ENCODE data around the gene RAPGEF6.
"Not testable (repeated sequence)": the region's sequence is repeated elsewhere in the genome, so short reads cannot be mapped to it uniquely, and the experiment has no call there.

Gene RAPGEF6

DNA sequence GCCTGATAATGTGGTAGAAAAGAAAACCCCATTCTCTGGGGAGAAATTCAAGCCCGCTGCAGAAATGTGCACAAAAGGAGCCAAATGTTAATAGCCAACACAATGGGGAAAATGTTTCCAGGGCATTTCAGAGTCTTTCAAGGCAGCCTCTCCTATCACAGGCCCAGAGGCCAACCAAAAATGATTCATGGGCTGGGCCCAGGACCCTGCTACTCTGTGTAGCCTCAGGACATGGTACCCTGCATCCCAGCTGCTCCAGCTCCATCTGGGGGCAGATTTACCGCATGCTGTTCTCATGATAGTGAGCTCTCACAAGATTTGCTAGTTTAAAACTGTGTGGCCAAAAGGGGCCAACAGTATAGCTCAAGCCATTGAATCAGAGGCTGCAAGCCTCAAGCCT lies 41.1 kb downstream of the RAPGEF6 start:
- TF ChIP-seq TCF4 (CRISPR knock-in tag; IDR thresholded peaks at IDR 0.05; ENCODE audit: borderline replicate concordance) = no peak
- no peak for TF ChIP-seq ZFP30 (CRISPR knock-in tag; IDR thresholded peaks at IDR 0.05)
- TF ChIP-seq RARB (CRISPR knock-in tag; IDR thresholded peaks at IDR 0.05) = no peak
- TF ChIP-seq CSDC2 (CRISPR knock-in tag; IDR thresholded peaks at IDR 0.05) = no peak
- no peak for TF ChIP-seq ESRRG (CRISPR knock-in tag; IDR thresholded peaks at IDR 0.05)
- TF ChIP-seq BACH2 (CRISPR knock-in tag; IDR thresholded peaks at IDR 0.05; ENCODE audit: borderline replicate concordance) = no peak
- TF ChIP-seq GLIS3 (CRISPR knock-in tag; IDR thresholded peaks at IDR 0.05) = no peak
- TF ChIP-seq, protein P1, sequence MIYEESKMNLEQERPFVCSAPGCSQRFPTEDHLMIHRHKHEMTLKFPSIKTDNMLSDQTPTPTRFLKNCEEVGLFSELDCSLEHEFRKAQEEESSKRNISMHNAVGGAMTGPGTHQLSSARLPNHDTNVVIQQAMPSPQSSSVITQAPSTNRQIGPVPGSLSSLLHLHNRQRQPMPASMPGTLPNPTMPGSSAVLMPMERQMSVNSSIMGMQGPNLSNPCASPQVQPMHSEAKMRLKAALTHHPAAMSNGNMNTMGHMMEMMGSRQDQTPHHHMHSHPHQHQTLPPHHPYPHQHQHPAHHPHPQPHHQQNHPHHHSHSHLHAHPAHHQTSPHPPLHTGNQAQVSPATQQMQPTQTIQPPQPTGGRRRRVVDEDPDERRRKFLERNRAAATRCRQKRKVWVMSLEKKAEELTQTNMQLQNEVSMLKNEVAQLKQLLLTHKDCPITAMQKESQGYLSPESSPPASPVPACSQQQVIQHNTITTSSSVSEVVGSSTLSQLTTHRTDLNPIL (CRISPR knock-in tag; IDR thresholded peaks at IDR 0.05; ENCODE audit: low read depth) = no peak
- TF ChIP-seq ZNF565 (CRISPR knock-in tag; conservative IDR thresholded peaks at IDR 0.05; ENCODE audit: low read depth) = no peak
- no peak for TF ChIP-seq ZNF8 (CRISPR knock-in tag; IDR thresholded peaks at IDR 0.05)
- no peak for TF ChIP-seq ZNF70 (CRISPR knock-in tag; IDR thresholded peaks at IDR 0.05)
- TF ChIP-seq ZFP3 (CRISPR knock-in tag; IDR thresholded peaks at IDR 0.05) = no peak
- no peak for TF ChIP-seq OSR1 (CRISPR knock-in tag; IDR thresholded peaks at IDR 0.05)
- no peak for TF ChIP-seq ZC3H10 (CRISPR knock-in tag; IDR thresholded peaks at IDR 0.05)
- TF ChIP-seq PATZ1 (CRISPR knock-in tag; IDR thresholded peaks at IDR 0.05; ENCODE audit: borderline replicate concordance) = no peak
- no peak for ATAC-seq

- ATAC-seq = not testable (repeated sequence)
Observed at GRCh38 chr5:131593436-131593835, 41.6 kb downstream of the RAPGEF6 start.

DNA sequence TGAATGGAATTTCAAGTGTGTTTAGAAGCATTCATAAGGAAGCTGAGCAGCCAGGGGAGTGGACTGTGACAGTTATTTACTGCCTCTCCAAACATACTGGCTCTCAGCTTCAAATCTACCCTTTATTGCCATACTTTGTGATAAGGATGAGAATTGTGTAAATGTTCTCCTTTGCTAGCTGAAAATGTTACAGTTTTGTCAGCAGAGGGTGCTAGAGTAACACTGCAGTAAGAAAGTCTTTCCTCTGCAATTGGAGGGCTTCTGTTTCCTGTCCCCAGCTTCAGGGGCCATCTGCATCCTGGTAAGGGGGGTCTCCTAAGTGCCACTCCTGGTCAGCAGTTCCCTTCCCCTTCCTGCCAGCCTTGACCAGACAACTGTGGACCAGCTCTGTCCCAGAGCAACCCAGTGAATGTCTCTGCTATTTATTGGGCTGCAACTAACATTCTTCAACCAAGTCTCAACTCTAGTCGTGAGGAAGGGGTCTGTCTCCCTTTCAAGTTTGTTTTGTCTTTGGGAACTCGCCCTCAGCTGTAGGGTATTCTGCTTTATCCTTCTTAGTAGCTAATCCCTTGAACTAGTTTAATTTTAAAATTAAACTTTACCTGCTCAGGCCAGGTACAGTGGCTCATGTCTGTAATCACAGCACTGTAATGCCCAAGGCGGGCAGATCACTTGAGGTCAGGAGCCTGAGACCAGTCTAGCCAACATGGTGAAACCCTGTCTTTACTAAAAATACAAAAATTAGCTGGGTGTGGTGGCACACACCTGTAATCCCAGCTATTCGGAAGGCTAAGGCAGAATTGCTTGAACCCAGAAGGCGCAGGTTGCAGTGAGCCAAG lies 45.3 kb downstream of the RAPGEF6 start:
- peak; percentile 89 for ATAC-seq
- TF ChIP-seq CSRNP3 (CRISPR knock-in tag; IDR thresholded peaks at IDR 0.05) (no peak), ESRRG (CRISPR knock-in tag; IDR thresholded peaks at IDR 0.05) (no peak), ISL1 (CRISPR knock-in tag; IDR thresholded peaks at IDR 0.05) (no peak), CSDC2 (CRISPR knock-in tag; IDR thresholded peaks at IDR 0.05) (no peak), ZNF565 (CRISPR knock-in tag; conservative IDR thresholded peaks at IDR 0.05; ENCODE audit: low read depth) (no peak), PPARA (CRISPR knock-in tag; IDR thresholded peaks at IDR 0.05; ENCODE audit: borderline replicate concordance) (no peak), RARB (CRISPR knock-in tag; IDR thresholded peaks at IDR 0.05) (no peak), BACH2 (CRISPR knock-in tag; IDR thresholded peaks at IDR 0.05; ENCODE audit: borderline replicate concordance) (no peak), ZFP30 (CRISPR knock-in tag; IDR thresholded peaks at IDR 0.05) (no peak), ZNF8 (CRISPR knock-in tag; IDR thresholded peaks at IDR 0.05) (no peak), ARNTL (CRISPR knock-in tag; IDR thresholded peaks at IDR 0.05; ENCODE audit: borderline replicate concordance, low read depth) (no peak), ZC3H10 (CRISPR knock-in tag; IDR thresholded peaks at IDR 0.05) (no peak), GLIS3 (CRISPR knock-in tag; IDR thresholded peaks at IDR 0.05) (no peak), OSR1 (CRISPR knock-in tag; IDR thresholded peaks at IDR 0.05) (no peak), ZNF70 (CRISPR knock-in tag; IDR thresholded peaks at IDR 0.05) (no peak), TCF4 (CRISPR knock-in tag; IDR thresholded peaks at IDR 0.05; ENCODE audit: borderline replicate concordance) (no peak), TOX (CRISPR knock-in tag; IDR thresholded peaks at IDR 0.05; ENCODE audit: borderline replicate concordance) (no peak)
- TF ChIP-seq, protein P2, sequence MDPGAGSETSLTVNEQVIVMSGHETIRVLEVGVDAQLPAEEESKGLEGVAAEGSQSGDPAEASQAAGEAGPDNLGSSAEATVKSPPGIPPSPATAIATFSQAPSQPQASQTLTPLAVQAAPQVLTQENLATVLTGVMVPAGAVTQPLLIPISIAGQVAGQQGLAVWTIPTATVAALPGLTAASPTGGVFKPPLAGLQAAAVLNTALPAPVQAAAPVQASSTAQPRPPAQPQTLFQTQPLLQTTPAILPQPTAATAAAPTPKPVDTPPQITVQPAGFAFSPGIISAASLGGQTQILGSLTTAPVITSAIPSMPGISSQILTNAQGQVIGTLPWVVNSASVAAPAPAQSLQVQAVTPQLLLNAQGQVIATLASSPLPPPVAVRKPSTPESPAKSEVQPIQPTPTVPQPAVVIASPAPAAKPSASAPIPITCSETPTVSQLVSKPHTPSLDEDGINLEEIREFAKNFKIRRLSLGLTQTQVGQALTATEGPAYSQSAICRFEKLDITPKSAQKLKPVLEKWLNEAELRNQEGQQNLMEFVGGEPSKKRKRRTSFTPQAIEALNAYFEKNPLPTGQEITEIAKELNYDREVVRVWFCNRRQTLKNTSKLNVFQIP (CRISPR knock-in tag; IDR thresholded peaks at IDR 0.05; ENCODE audit: borderline replicate concordance, low read depth) = no peak
- TF ChIP-seq, protein P3, sequence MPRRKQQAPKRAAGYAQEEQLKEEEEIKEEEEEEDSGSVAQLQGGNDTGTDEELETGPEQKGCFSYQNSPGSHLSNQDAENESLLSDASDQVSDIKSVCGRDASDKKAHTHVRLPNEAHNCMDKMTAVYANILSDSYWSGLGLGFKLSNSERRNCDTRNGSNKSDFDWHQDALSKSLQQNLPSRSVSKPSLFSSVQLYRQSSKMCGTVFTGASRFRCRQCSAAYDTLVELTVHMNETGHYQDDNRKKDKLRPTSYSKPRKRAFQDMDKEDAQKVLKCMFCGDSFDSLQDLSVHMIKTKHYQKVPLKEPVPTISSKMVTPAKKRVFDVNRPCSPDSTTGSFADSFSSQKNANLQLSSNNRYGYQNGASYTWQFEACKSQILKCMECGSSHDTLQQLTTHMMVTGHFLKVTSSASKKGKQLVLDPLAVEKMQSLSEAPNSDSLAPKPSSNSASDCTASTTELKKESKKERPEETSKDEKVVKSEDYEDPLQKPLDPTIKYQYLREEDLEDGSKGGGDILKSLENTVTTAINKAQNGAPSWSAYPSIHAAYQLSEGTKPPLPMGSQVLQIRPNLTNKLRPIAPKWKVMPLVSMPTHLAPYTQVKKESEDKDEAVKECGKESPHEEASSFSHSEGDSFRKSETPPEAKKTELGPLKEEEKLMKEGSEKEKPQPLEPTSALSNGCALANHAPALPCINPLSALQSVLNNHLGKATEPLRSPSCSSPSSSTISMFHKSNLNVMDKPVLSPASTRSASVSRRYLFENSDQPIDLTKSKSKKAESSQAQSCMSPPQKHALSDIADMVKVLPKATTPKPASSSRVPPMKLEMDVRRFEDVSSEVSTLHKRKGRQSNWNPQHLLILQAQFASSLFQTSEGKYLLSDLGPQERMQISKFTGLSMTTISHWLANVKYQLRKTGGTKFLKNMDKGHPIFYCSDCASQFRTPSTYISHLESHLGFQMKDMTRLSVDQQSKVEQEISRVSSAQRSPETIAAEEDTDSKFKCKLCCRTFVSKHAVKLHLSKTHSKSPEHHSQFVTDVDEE (CRISPR knock-in tag; IDR thresholded peaks at IDR 0.05) = no peak
- TF ChIP-seq, protein P1 (CRISPR knock-in tag; IDR thresholded peaks at IDR 0.05; ENCODE audit: low read depth) = no peak
